ENCODE measurements around the gene ASIC2.

- no peak for TF ChIP-seq CTCF (IDR thresholded peaks at IDR 0.05; ENCODE audit: insufficient read depth, low read length, poor library complexity, severe bottlenecking)
- no peak for TF ChIP-seq EZH2phosphoT487 (conservative IDR thresholded peaks at IDR 0.05; ENCODE audit: low read length)
Observed at GRCh38 chr17:33330877-33331276, 37.8 kb upstream of the ASIC2 start.

Measured in SU-DHL-6 (cell line).